Measurements from ENCODE around the gene ARHGAP18. TPM values are rescaled to one million over a fixed set of nuclear protein-coding genes. Genes with fewer than 3 reads are reported as not detected.

Gene ARHGAP18
- total RNA-seq, 1 experiment from 2014 or later: 2.4 TPM

DNA sequence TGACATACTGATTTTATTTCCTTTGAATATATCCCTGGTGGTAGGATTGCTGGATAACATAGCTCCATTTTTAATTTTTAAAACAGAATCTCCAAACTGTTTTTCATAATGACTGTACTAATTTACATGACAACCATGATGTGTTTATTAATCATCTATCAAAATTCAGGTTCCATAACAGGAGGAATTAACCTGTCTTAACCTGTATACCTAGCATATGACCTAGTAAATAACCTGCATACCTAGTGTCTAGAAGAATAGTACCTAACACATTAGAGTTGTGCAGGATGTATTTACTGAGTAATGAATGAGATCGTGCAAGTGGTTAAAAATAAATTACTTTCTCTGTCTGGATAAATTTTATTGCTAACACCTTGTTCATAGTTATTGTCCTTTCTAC is 45.8 kb upstream of the ARHGAP18 start:
- Mint-ChIP-seq H3K27me3 (ENCODE audit: low read depth) (no peaks in the 10 kb centered on the region), H3K4me3 (no peak overlapping the region), H3K9me3 (no peaks in the 10 kb centered on the region), H3K4me1 (no peaks in the 10 kb centered on the region), H3K27ac (no peak overlapping the region), H3K36me3 (ENCODE audit: insufficient read depth in 1 of 3, low read depth in 3 of 3) (no peaks in the 10 kb centered on the region)
- H3K56ac ChIP-seq (ENCODE audit: insufficient read length, low read depth, low read length): no peak overlapping the region
- no peak overlapping the region for H3K27ac ChIP-seq (ENCODE audit: insufficient read length, low read depth, low read length)
- no peak overlapping the region for H3K14ac ChIP-seq (ENCODE audit: insufficient read depth, low read length)
- H3K4ac ChIP-seq (ENCODE audit: low read depth, low read length): no peak overlapping the region
- H2AFZ ChIP-seq (ENCODE audit: low read length): no peak overlapping the region
- no peaks in the 10 kb centered on the region for H3K4me1 ChIP-seq (ENCODE audit: insufficient read depth, low read length)
- no peaks in the 10 kb centered on the region; the same call in 1 of the 2 replicates for H3K79me2 ChIP-seq (ENCODE audit: insufficient read depth, low read length)
- no peak overlapping the region for H2BK120ac ChIP-seq (ENCODE audit: low read depth, low read length, poor library complexity, severe bottlenecking)
- no peaks in the 10 kb centered on the region for H4K20me1 ChIP-seq (ENCODE audit: control insufficient read depth, insufficient read depth, insufficient read length)
- H2BK12ac ChIP-seq (ENCODE audit: insufficient read length, low read depth, low read length): no peak overlapping the region
- no peak overlapping the region for H4K91ac ChIP-seq (ENCODE audit: insufficient read length, low read depth, low read length)
- no peak overlapping the region for H3T11ph ChIP-seq (ENCODE audit: low read length)
- no peak overlapping the region for H2BK5ac ChIP-seq (ENCODE audit: insufficient read length, low read length)
- H3K9ac ChIP-seq (ENCODE audit: extremely low read depth, insufficient read length, low read length): no peak overlapping the region
- no peak overlapping the region for H2BK20ac ChIP-seq (ENCODE audit: low read depth, low read length, poor library complexity, severe bottlenecking)
- H4K5ac ChIP-seq (ENCODE audit: insufficient read length, low read depth, low read length): no peak overlapping the region
- H3K4me2 ChIP-seq (ENCODE audit: insufficient read depth, insufficient read length, low read length): no peak overlapping the region
- H2AK5ac ChIP-seq (ENCODE audit: insufficient read length, low read length): no peak overlapping the region
- no peaks in the 10 kb centered on the region for H3K23me2 ChIP-seq (ENCODE audit: insufficient read length, low read depth, low read length, poor library complexity, severe bottlenecking)
- no peak overlapping the region for H3K18ac ChIP-seq (ENCODE audit: insufficient read length, low read depth, low read length)
- no peaks in the 10 kb centered on the region for H3K27me3 ChIP-seq (ENCODE audit: insufficient read depth, low read length)
- H2BK15ac ChIP-seq (ENCODE audit: low read depth, low read length): no peak overlapping the region
- no peak overlapping the region for H3K23ac ChIP-seq (ENCODE audit: insufficient read length, low read depth, low read length)
- no peaks in the 10 kb centered on the region for H3K79me1 ChIP-seq (ENCODE audit: insufficient read depth, low read depth, low read length, poor library complexity, severe bottlenecking)
- DNase-seq: no peak
- no peaks in the 10 kb centered on the region for H3K9me3 ChIP-seq (ENCODE audit: control insufficient read depth, low read depth, low read length)
- TF ChIP-seq, protein P1, sequence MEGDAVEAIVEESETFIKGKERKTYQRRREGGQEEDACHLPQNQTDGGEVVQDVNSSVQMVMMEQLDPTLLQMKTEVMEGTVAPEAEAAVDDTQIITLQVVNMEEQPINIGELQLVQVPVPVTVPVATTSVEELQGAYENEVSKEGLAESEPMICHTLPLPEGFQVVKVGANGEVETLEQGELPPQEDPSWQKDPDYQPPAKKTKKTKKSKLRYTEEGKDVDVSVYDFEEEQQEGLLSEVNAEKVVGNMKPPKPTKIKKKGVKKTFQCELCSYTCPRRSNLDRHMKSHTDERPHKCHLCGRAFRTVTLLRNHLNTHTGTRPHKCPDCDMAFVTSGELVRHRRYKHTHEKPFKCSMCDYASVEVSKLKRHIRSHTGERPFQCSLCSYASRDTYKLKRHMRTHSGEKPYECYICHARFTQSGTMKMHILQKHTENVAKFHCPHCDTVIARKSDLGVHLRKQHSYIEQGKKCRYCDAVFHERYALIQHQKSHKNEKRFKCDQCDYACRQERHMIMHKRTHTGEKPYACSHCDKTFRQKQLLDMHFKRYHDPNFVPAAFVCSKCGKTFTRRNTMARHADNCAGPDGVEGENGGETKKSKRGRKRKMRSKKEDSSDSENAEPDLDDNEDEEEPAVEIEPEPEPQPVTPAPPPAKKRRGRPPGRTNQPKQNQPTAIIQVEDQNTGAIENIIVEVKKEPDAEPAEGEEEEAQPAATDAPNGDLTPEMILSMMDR (conservative IDR thresholded peaks at IDR 0.05): no peak
- H4K8ac ChIP-seq (replicated peaks; ENCODE audit: insufficient read length, low read depth, low read length): no peak overlapping the region
- WGBS (ENCODE audit: extremely low coverage, insufficient read length, low lambda C conversion rate): no CpG with 5 or more reads among the region's 1 CpG
